Thyroid gland (tissue), 4 donors: ENCODE data around the gene MARVELD2. TPM values are rescaled to one million over a fixed set of nuclear protein-coding genes. Genes with fewer than 3 reads are reported as not detected.
A peak's percentile ranks its signal among the peaks of the same experiment; 100 is the strongest.
"Not testable (repeated sequence)": the region's sequence is repeated elsewhere in the genome, so short reads cannot be mapped to it uniquely, and the experiment has no call there.

Experiments
- DNase-seq, 2 donors: peaks; one replicate each; pipeline ENCODE4 v3.0.0-alpha.2; 2019
- H3K27ac ChIP-seq, 3 donors: fragments of 200-600 bp; sonication (generic); 1 replicate in 2 of 3; 2 replicates in 1 of 3; pipeline ENCODE4 v1.5.1; 2016 to 2019; ENCODE audit warnings: mild to moderate bottlenecking in 1 of 3, moderate library complexity in 1 of 3
- H3K27me3 ChIP-seq: fragments of 200-600 bp; sonication (generic); one replicate; pipeline ENCODE4 v1.5.1; 2019
- H3K36me3 ChIP-seq, 2 donors: fragments of 200-600 bp; sonication (generic); one replicate each; pipeline ENCODE4 v1.5.1; 2016 to 2019
- H3K4me1 ChIP-seq, 2 donors: fragments of 200-600 bp; sonication (generic); one replicate each; pipeline ENCODE4 v1.5.1; 2017 to 2019
- H3K4me3 ChIP-seq, 3 donors: fragments of 200-600 bp; sonication (generic); replicated peaks in 1 of 3; 1 replicate in 2 of 3; 2 replicates in 1 of 3; pipeline ENCODE4 v1.5.1; 2016; ENCODE audit warnings: mild to moderate bottlenecking in 1 of 3
- H3K9me3 ChIP-seq: fragments of 200-600 bp; sonication (generic); one replicate; pipeline ENCODE4 v1.5.1; 2017
- CTCF ChIP-seq, 6 experiments: fragments of 200-600 bp in 3 of 6; fragments of 450-650 bp in 3 of 6; sonication (generic) in 3 of 6; IDR thresholded peaks; one replicate each; pipeline ENCODE4 v1.5.1; 2016 to 2019; ENCODE audit warnings: antibody characterized with exemption in 6 of 6, mild to moderate bottlenecking in 2 of 6, inconsistent platforms in 1 of 6, moderate library complexity in 1 of 6
- POLR2A ChIP-seq, 2 donors: fragments of 450-650 bp; IDR thresholded peaks; one replicate each; pipeline ENCODE4 v1.6.1; 2017; ENCODE audit warnings: antibody characterized with exemption in 2 of 2, mild to moderate bottlenecking in 2 of 2, moderate library complexity in 1 of 2
- WGBS, 2 donors: methylation state at CpG; one replicate each; pipeline ENCODE4 v1.1.5; 2017; 5-methylcytosine and 5-hydroxymethylcytosine counted together
- intact Hi-C: fragments of 100-400 bp; cut with DNase I; formaldehyde crosslinking; loops from one replicate; pipeline ENCODE4 v1.15.1; 2023
- total RNA-seq, 4 donors: library from RNA; depleted of rRNA; stranded (reverse); fragments of >200 nt; gene quantifications; one replicate each; pipeline ENCODE4 v1.2.3, GENCODE V29; 2016

Gene MARVELD2
- total RNA-seq, 4 donors from 2014 or later = 61.8 to 100 (median 81.9) TPM

- no peaks in the 10 kb centered on the region for H3K9me3 ChIP-seq
- peaks cover 0 to 4% of the 10 kb centered on the region in 2 donors for H3K4me1 ChIP-seq
- no peaks in the 10 kb centered on the region for H3K27me3 ChIP-seq
- no peak overlapping the region for H3K4me3 ChIP-seq
- TF ChIP-seq POLR2A (IDR thresholded peaks at IDR 0.05) = no peak
- TF ChIP-seq CTCF (IDR thresholded peaks at IDR 0.05) = no peak
- intact Hi-C loops = no loop called here
- WGBS, 2 donors = 19 to 30% methylated on average over 1 of the region's 1 CpG
- peak overlapping the region in 1 of 3 donors; percentile 6 for H3K27ac ChIP-seq
- no peak for DNase-seq
- no peaks in the 10 kb centered on the region for H3K36me3 ChIP-seq
Observed at GRCh38 chr5:69468631-69469030, 53.7 kb downstream of the MARVELD2 start.

DNA sequence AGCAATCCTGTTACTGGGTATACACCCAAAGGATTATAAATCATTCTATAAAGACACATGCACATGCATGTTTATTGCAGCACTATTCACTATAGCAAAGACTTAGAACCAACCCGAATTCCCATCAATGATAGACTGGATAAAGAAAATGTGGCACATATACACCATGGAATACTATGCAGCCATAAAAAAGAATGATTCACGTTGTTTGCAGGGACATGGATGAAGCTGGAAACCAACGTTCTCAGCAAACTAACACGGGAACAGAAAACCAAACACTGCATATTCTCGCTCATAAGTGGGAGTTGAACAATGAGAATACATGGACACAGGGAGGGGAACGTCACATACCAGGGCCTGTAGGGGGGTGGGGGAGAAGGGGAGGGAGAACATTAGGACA is 56.6 kb downstream of the MARVELD2 start:
- H3K9me3 ChIP-seq, H3K4me1 ChIP-seq, H3K36me3 ChIP-seq, H3K27ac ChIP-seq, H3K4me3 ChIP-seq, DNase-seq, H3K27me3 ChIP-seq, intact Hi-C loops: not testable (repeated sequence)
- 94 to 96% methylated on average over 6 of the region's 6 CpGs for WGBS, 2 donors

DNA sequence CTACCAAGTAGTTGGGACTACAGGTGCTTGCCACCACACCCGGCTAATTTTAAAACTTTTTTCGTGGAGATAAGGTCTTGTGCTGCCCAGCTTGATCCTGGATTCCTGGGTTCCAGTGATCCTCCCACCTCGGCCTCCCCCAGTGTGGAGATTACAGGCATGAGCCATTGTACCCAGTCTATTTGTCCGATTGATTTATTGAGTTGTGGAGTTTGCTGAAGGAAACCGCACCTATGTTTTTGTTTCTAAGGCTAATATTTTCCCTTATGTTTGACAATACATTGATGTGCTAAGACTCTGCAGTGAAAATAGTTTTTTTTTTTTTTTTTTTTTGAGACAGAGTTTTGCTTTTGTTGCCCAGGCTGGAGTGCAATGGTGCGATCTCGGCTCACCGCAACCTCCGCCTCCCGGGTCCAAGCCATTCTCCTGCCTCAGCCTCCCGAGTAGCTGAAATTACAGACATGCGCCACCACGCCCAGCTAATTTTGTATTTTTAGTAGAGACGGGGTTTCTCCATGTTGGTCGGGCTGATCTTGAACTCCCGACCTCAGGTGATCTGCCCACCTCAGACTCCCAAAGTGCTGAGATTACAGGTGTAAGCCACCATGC is 57.7 kb downstream of the MARVELD2 start:
- intact Hi-C loops, H3K4me3 ChIP-seq, DNase-seq, H3K27ac ChIP-seq, H3K27me3 ChIP-seq, H3K36me3 ChIP-seq, H3K9me3 ChIP-seq: not testable (repeated sequence)
- WGBS, 2 donors = 95 to 96% methylated on average over 16 of the region's 16 CpGs
- H3K4me1 ChIP-seq = peaks cover 8 to 19% of the 10 kb centered on the region in 2 donors

DNA sequence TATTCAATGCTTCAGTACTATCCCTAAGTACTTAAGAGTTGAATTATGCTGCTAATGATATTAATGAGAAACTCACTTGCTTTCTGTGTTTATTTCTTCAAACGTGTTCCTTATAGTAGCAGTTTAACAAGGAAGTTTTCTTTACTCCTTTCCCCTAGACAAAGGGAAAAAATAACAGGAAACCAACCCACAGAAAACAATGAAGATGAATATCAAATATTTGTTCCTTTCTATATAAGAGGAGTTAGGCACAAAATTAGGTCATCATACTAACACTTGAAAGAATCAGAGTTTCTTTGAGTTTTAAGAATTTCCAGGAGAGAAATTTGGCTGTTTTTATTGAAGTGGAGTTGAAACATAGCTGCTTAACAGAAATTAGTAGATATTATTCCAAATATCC is 62.3 kb downstream of the MARVELD2 start:
- no peak for TF ChIP-seq POLR2A (IDR thresholded peaks at IDR 0.05)
- no peak for TF ChIP-seq CTCF (IDR thresholded peaks at IDR 0.05)
- Histone ChIP-seq H3K4me3 (no peak overlapping the region), H3K36me3 (no peaks in the 10 kb centered on the region), H3K27ac (peak overlapping the region; percentile 68 to 81 (median 71)), H3K4me1 (peaks cover 14 to 23% of the 10 kb centered on the region in 2 donors), H3K27me3 (no peaks in the 10 kb centered on the region), H3K9me3 (no peaks in the 10 kb centered on the region)
- WGBS, 2 donors = 10 to 11% methylated on average over 1 of the region's 1 CpG
- no peak for DNase-seq
- intact Hi-C loops = no loop called here

GRCh38 chr5:69478296-69478695 is 63.4 kb downstream of the MARVELD2 start:
- peak; percentile 68 for DNase-seq
- H3K4me3 ChIP-seq, intact Hi-C loops, H3K36me3 ChIP-seq, H3K27me3 ChIP-seq, H3K9me3 ChIP-seq: not testable (repeated sequence)
- Histone ChIP-seq H3K4me1 (peaks cover 14 to 23% of the 10 kb centered on the region in 2 donors), H3K27ac (peak overlapping the region; percentile 59 to 81 (median 71))
- WGBS, 2 donors = 40 to 50% methylated on average over 7 of the region's 7 CpGs

DNA sequence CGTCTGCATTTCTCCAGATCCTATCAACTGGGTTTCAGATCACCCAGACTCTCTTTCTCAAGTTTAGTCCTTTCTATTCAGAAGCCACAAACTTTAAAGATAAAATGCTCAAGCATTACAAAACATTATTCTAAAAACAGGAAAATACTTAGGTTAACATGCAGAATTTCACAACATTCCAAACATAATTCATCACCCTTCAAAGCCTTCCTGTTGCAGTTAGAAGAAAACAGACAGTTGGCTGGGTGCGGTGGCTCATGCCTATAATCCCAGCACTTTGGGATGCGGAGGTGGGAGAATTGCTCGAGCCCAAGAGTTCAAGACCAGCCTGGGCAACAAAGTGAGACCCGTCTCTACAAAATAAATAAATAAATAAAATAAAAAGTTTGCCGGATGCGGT is 70.0 kb downstream of the MARVELD2 start:
- Histone ChIP-seq H3K27ac (peak overlapping the region; percentile 70 to 90 (median 83)), H3K27me3 (no peaks in the 10 kb centered on the region), H3K4me1 (peaks cover 15 to 21% of the 10 kb centered on the region in 2 donors), H3K36me3 (no peaks in the 10 kb centered on the region), H3K9me3 (no peaks in the 10 kb centered on the region), H3K4me3 (no peak overlapping the region)
- 54 to 60% methylated on average over 7 of the region's 7 CpGs for WGBS, 2 donors
- peak; percentile 27 to 42 for DNase-seq
- intact Hi-C loops = no loop called here
- TF ChIP-seq CTCF (IDR thresholded peaks at IDR 0.05) (no peak), POLR2A (IDR thresholded peaks at IDR 0.05) (no peak)
